GM21381 (cell line): ENCODE data around the gene NOTCH4.
A peak's percentile ranks its signal among the peaks of the same experiment; 100 is the strongest.

Experiments used
- ATAC-seq: cut with Tn5 transposase; IDR thresholded peaks from one replicate; pipeline ENCODE4 v1.9.1; 2021; ENCODE audit warnings: mild to moderate bottlenecking, moderate library complexity; ENCODE audit not compliant: unreplicated experiment

Gene NOTCH4

GRCh38 chr6:32183030-32183429 is 40.8 kb downstream of the NOTCH4 start:
- ATAC-seq, result no peak

DNA sequence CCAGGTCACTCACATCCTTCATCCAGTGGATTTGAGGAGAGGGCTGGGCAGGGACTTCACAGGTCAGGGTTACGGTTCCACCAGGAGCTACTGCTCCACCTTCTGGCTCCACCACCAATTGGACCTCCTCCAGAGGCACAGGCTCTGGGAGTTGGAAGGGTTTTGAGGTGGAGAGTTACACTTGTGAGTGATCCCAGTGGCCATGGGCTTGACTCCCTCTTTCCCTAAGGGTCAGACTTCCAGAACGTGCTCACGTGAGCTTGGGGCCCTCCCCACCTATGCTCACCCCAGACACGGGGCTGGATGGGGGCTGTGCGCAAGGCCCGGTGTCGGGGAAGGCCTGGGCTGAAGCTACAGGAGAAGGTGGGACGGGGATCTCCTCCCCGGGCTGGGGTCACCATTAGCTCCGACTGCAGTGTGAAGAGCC is 41.3 kb downstream of the NOTCH4 start:
- ATAC-seq, result no peak

GRCh38 chr6:32181915-32182529 is 41.8 kb downstream of the NOTCH4 start:
- no peak for ATAC-seq

DNA sequence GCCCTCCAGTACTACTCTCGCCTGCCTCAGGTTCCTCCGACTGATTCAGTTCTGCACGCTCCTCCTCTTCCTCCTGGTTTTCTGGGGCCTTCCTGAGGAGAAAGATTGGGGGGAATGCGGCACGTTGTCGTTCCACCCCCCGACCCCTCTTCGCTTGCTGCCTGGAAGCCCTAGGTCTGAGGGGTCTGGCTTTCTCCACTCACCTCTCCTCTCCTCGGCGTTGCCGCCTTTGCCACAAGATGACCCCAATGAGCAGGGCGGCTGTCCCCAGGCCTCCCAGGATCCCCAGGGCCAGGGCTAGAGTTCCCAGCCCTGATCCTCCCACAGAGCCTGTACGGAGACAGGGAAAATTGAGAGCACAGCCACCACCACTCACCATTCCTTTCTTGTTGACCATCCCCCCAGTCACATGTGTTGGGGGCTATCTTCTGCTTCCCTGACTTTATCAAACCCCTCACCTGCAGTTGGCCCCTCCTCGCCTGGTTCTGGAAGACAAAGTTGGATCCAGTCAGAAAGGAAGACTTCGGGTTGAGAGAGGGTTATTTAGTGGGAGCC is 42.6 kb downstream of the NOTCH4 start:
- ATAC-seq, result no peak

DNA sequence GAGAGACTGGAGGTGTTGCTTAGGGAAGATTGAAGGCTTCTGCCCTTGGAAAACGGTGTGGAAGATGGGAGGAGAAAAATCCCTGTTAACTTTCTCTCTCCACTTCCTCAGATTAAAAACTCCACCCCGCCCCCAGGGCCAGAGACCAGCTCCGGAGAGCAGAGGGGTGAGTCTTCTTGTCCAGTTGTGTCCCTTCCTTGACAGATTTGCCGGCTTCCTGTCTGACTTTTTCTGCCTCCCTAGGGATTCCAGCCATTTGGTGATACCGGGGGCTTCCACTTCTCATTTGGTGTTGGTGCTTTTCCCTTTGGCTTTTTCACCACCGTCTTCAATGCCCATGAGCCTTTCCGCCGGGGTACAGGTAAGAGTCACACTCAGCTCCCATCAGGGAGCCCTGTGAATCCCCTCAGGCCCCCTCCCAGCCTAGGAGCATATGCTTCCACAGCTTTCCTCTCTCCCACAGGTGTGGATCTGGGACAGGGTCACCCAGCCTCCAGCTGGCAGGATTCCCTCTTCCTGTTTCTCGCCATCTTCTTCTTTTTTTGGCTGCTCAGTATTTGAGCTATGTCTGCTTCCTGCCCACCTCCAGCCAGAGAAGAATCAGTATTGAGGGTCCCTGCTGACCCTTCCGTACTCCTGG is 44.0 kb downstream of the NOTCH4 start:
- no peak for ATAC-seq

DNA sequence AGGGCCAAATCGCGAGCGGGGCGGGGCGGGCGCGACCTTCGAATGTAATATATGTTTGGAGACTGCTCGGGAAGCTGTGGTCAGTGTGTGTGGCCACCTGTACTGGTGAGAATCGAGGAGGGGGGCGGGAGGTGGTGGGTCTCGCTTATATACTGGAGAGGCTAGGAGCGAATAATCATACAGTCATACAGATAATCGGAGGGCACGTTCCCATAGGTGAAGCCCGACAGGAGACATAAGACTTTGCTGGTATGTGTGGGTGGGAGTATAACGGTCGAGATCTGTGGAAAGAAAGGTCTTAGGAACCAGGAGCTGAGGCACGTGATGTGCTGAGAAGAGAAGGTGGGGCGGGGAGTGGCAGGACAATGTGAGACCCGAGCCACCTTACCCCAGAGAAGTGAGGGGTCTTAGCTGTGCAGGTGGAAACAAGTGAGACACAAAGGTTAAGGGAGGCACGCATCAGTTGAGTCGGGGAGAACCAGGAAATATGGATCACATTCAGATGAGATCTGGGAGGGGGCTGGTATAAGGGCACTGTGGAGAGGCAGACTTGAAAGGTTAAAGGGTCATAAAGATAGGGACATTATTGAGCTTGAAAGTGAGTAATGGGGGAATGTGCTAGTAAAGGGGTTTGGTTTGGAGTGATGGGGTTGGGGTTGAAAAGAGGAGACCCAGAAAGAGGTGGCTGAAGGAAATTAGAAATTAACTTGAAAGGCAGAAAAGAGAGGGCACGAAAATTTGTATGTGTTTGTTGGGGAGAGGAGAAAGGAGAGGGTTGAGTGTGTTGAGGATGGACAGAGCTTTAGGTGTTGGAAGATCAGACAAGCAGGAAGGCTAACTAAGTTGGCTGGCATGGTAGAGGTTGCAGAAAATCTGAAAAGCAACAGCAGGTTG is 45.1 kb downstream of the NOTCH4 start:
- no peak for ATAC-seq

- peak; percentile 79 for ATAC-seq
Measured at GRCh38 chr6:32177788-32178546, 45.9 kb downstream of the NOTCH4 start, which contains the start of gene RNF5. TSS of gene RNF5 (plus strand) at chr6:32178405. CDS start at chr6:32178512, 107 bp downstream.

DNA sequence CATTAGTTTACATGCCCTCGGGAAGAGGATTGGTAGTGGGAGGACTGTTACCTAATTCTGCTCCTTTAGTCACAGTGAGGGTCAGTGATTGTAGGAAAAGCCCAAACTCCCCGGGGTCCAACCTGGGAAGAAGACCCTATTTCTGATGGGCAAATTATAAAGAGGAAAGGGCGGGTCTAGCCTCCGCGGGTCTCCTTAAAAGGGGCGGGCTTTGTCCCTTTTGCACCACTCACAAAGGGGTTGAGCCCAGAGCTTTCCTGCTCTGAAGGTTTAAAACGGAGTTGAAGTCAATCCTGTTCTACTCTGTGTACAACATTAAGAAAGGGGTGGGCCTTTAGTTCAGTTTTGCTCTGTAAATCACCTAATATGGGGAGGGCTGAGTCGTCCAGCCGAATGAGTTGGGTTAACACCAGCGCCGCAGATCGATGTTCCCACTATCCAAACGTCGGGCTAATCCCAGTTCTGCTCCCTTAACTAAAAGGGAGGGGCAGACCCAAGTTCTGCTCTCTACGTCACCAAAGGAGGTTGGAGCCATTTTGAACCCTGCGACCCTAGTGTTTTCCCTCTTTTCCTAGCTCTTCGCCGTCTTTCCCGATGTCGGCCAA is 46.6 kb downstream of the NOTCH4 start:
- ATAC-seq, result peak; percentile 1

DNA sequence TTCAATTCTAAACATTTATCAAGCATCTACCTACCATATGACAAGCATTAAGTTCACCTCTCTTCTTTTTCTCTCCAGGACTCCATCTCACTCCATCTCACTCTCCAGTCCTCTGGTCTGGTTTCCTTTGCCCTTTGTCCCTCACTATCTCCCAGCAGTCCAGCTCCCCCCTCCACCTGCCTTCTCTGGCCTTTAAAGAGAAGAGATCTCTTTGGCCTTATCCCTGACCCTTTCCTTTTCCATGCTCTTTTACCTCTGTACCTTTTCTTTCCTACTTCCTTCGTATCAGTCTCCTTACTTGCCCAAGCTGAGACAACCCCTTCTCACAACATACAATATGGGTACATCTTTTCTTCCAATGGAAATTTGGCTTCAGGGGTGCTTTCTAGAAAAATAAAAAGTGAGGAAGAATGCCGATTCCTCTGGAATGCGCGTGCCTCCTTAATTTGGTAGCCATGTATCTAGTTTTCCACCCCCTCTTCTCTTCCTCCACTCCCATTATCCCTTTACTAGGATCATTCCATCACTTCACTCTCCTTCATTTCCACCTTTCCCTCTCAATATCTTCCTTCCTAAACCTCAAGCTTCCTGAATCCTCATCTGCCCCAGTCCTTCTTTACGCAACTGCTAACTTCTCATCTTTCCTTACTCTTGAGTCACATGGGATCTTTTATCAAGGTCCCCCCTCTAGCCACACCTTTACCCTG is 47.2 kb downstream of the NOTCH4 start:
- no peak for ATAC-seq

GRCh38 chr6:32175711-32176475 is 48.0 kb downstream of the NOTCH4 start, which contains the start of gene AGPAT1:
TSS of gene AGPAT1 (minus strand) at chr6:32176084. CDS start at chr6:32171496, 4,588 bp downstream.
- peak; percentile 36 for ATAC-seq

- ATAC-seq, result no peak
Measured at GRCh38 chr6:32175322-32175710, 48.6 kb downstream of the NOTCH4 start.

GRCh38 chr6:32174416-32174815 is 49.5 kb downstream of the NOTCH4 start:
- ATAC-seq, result no peak

GRCh38 chr6:32173051-32173727 is 50.7 kb downstream of the NOTCH4 start:
- no peak for ATAC-seq

GRCh38 chr6:32171234-32171633 is 52.6 kb downstream of the NOTCH4 start:
- no peak for ATAC-seq

DNA sequence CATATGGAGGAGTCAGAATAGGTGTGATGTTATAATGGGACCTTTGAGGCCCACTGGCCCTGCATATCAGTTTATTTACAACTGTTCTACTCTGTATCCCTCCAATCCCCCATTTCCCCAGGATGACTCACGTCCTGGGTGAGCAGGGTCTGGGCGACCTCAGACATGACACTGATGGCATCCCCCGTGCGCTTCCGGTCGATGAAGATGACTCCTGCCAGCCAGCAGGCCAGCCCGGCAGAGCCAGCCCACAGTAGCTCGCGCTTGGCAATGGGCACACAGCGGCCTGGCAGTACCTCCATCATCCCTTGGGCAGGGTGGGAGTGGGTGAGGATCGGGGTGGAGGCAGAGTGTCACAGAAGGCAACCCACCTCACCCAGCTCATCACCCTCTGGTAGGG is 53.6 kb downstream of the NOTCH4 start:
- no peak for ATAC-seq

DNA sequence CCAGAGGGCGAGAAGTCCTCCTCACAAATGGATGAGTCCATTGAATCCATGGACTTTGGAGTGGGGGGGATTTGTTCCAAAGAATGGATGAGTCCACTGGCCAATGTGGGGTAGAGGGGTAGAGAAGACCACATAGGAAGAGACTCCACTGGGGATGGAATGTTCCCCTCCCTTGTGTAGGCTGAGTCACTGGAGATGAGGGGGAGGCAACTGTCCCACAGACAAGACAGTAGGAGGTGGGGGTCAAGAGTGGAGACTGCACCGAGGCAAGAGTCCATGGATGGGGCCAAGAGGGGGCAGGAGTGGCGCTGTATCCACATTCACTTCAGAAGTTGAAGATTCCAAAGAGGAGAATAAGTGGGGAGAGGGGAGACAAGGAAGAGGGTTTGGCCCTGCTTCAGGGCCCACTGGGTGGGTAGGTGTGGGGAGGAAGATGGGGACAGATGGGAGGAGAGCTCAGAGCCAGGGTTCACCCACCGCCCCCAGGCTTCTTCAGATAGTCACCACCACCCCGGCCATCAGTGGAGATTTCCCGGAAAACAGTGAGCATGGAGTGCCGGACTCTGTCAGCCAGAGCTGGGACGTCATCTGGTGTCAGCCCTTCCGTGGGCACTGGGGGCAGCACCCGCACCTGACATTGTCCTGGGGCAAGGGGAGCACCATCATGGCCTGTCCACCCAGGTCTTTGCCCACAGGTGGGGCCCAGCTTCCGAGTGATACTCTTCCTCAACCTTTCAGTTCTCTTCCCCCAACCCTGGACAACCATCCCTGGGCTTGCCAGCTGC is 54.9 kb downstream of the NOTCH4 start:
- no peak for ATAC-seq

DNA sequence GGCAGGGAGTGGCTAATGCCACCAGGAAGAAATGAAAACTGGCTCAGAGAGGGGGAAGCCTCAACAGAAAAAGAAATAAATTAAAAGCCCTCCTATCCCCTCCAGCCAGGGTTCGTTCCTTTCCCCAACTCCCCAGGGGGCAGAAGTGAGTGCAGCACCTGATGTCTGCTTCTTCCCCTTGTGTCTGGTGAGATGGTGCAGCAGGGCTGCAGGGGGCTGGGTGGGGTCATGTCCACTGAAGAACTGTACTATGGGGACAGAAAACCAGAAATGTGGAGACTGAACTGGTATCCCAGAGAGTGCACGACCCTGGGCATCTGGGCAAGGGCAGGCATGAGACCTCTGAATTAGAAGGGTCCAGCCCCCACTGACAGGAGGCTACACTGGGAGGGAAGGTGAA is 55.5 kb downstream of the NOTCH4 start:
- no peak for ATAC-seq
